Right ventricle myocardium superior (tissue), 1 donor: Measurements from ENCODE around the gene TMOD3. TPM values are rescaled to one million over a fixed set of nuclear protein-coding genes. Genes with fewer than 3 reads are reported as not detected.

Source experiments
- ATAC-seq: fragments of 200-7000 bp; cut with Tn5 transposase; one replicate; pipeline ENCODE4 v1.9.1; 2020; ENCODE audit warnings: mild to moderate bottlenecking; ENCODE audit not compliant: poor library complexity
- DNase-seq: peaks from one replicate; pipeline ENCODE4 v3.0.0-alpha.2; 2020
- intact Hi-C: fragments of 100-400 bp; cut with DNase I; formaldehyde crosslinking; loops from one replicate; pipeline ENCODE4 v1.11.2; 2022
- total RNA-seq: library from RNA; stranded (reverse); fragmentation: NEBNext Ultra II Directional; extraction: Animal tissue kit (Norgen Biotek cat#: 25700); gene quantifications from one replicate; pipeline ENCODE4 v1.2.1, GENCODE V29; 2021
- donor health status: DM: no; HTN: yes; CAD: no; lungs with severe emphysema.

TMOD3 gene
- total RNA-seq, 1 donor from 2014 or later = 17.6 TPM

DNA sequence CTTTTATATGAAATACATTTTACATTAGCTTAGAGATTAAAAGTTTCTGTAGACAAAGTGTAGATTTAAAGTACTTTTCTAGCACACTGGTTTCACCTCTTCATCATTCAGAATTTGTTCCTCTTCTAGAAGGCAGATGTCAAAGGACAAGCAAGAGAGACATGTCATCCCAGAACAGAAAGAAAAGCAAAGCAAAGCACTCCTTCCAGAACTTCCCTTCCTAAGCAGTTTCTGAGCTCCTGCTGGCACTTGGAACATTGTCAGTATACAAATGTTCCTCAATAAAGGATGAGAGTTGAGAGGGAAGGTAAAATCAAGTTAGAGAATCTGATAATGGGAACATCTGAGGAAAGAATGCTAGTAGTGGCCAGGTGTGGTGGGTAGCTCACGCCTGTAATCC, 26.2 kb downstream of the TMOD3 start:
- intact Hi-C loops = no loop called here
- DNase-seq = no peak
- no peak for ATAC-seq

DNA sequence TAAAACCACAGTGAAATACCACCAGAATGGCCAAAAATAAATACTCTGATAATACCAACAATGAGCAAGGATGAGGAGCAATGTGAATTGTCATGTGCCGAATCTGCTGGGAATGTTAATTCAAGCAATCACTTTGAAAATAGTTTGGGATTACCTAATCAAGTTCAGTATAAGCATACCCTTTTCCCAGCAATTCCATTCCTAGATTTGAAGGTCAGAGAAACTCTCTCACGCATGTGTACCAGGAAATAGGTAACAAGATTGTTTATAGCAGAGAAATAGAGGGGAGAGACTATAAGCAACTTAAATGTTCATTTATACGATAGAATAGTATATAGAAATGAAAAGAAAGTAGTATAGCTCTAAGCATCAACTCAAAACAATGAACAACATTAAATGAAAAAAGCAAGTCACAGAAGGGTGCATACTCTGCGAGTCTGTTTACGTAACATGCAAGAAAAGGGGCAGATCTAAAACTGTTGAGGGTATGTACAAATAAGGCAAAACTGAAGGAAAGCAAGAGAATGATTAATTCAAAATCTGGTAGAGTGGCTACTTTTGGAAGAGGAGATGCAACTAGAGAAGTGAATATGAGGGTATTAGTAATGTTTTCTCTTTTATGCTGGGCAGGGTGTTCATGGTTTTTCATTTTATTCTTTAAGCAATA, 27.4 kb downstream of the TMOD3 start:
- intact Hi-C loops = no loop called here
- ATAC-seq (no peak), DNase-seq (no peak)

DNA sequence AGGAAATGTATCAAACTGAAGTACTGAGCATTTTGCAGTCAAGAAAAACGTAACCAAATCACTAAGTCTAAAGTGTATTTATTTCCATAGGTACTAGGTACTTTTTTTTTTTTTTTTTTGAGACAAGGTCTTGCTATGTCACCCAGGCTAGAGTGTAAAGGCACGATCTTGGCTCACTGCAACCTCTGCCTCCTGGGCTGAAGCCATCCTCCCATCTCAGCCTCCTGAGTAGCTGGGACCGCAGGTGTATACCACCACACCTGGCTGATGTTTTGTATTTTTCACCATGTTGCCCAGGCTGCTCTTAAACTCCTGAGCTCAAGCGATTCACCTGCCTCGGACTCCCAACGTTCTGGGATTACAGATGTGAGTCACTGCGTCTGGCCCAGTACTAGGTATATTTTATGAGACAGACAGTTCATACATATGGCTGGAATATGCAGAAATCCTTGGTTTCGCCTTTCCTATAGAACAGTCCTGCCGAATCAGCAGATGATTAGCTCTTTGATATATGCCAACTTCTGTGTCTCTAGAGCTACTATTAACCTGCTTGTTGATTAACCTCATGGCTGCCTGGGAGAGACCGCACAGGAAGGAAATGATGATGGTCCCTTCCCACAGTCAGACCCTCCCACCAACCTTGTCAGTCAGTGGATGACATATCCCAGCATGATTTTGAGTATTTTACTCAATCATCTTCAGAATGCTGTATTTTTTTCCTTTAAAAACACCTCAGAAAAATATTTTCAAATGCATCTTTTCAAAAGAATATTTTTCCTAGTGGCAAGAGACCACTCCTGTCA, 32.3 kb downstream of the TMOD3 start:
- DNase-seq (no peak), ATAC-seq (no peak)
- intact Hi-C loops = no loop called here

DNA sequence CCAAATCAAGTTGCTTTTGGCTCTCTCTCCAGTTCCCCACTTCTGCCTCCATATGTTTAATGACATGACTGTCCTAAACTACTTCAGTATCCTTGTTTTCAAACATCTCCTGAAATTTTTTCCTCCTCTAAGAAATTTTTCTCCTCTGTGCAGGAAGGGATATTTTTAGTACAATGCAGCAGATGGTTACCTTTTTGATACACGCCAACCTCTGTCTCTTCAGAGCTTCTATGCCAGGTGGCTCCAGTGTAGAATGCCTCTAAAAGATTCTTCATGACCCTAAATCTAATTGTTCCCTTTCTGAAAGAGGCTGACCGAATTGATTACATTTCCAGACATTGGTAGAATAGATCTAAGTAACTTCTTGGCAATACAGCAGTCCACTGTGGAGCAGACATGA, 33.7 kb downstream of the TMOD3 start:
- no peak for ATAC-seq
- intact Hi-C loops = no loop called here
- DNase-seq = no peak

DNA sequence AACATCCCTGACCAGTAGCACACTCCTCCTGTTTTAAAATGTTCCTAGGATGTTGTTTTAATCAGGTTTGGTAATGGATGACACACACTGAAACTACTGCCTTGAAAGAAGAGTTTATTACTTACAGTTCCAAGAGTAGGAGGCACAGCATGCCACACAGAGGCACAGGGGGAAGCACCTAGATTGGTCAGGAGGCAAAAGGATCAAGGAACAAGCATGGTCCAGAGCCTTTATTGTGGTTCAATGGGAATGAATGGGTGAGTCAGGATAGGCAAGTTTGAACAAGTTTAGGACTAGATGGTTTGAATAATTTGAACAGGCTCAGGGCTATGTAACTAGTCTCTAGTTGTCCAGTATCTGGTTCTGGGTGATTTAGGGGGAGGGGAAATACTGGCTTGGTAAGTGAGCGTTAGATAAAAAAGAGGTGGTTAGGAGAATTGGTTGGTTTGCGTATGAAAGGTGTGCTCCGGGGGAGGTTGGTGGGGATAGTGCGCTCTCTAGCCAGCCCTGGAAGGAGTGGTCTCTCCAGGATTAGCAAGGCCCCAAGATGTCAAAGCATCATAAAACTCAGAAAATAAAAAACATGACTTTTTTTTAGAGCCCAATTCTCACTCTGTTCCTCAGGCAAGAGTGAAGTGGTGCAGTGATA, 35.1 kb downstream of the TMOD3 start:
- DNase-seq (no peak), ATAC-seq (no peak)
- intact Hi-C loops = no loop called here

DNA sequence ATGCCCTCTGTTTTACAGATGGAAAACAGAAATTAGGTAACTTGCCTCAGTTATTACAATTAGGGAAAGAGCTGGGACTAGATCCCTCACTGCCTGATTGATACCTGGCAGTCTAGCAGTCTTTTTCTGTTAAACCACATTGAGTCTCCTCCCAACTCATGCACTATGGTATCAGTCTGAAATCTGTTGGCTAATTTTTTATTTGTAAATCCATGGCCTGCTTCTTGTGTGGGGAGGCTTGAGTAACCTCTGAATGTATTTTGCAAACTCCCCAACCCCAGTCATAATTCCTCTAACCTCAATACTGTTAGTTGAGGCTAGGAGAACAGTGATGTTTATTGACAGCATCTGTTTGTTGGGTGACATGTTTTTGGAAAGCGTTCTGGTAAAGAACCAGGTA, 35.9 kb downstream of the TMOD3 start:
- DNase-seq (no peak), ATAC-seq (no peak)
- intact Hi-C loops = no loop called here

DNA sequence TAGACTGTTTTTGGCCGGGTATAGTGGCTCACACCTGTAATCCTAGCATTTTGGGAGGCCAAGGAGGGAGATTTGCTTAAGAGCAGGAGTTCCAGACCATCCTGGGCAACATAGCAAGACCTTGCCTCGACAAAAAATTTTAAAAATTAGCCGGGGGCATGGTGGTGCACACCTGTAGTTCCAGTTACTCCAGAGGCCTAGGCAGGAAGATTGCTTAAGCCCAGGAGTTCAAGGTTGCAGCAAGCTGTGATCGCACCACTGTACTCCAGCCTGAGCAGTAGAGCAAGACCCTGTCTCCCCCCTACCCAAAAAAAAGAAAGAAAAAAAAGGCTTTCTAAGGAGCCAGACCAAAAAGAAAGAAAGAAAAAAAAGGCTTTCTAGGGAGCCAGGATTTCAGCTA, 36.7 kb downstream of the TMOD3 start:
- intact Hi-C loops = no loop called here
- ATAC-seq = no peak

DNA sequence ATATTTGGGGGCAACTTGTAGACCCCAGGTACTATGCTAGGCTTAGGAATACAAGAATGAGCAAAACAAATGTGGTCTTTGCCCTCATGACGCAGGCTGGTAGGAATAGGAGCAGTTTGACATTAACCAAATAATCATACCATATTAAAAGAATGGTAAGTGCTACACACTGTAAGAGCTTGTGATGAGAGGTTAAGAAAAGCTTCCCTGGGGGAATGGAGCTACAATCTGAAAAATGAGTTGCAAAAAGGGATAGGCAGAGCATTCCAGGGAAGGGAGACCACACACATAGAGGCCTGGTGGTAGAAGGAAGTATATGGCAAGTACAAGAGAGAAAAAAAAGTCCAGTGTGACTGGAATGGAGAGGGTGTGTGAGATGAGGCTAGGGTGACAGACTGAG, 37.3 kb downstream of the TMOD3 start:
- DNase-seq = no peak
- intact Hi-C loops = no loop called here
- ATAC-seq = no peak

More for the DNA sequence above, 36.7 kb downstream of the TMOD3 start:
- no peak for DNase-seq

DNA sequence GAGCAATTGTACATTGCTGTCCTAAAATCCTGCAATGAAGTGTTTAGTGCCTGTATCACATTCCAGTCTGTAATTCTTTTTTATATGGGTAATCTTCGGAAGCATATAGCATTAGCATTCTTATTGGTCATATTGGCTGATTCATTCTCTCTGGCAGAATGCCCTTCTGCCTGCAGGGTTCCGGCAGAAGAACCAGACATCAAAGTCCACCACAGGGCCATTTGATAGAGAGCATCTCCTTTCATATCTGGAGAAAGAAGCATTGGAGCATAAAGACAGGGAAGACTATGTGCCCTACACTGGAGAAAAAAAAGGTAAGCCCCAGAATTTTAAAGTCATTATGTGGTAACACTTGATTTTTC, 39.6 kb downstream of the TMOD3 start:
- DNase-seq (no peak), ATAC-seq (no peak)
- intact Hi-C loops = no loop called here

DNA sequence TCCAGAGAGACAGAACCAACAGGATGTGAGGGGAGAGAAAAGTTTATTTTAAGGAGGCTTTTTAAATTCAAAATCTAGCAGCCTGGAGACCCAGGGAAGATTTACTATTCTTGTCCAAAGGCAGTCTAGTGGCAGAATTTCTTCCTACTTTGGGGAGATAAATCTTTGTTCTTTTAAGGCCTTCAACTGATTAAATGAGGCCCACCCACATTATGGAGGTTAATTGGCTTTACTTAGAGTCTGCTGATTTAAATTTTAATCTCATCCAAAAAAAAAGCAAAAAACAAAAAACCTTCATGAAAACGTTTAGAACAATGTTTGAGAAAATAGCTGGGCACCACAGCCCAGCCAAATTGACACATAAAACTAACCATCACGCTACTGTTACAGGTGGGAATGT, 41.3 kb downstream of the TMOD3 start:
- intact Hi-C loops = loop anchor here (5.0 kb wide), 1 partner anchor 33 kb away; no protein-coding TSS in a partner anchor
- DNase-seq (no peak), ATAC-seq (no peak)

DNA sequence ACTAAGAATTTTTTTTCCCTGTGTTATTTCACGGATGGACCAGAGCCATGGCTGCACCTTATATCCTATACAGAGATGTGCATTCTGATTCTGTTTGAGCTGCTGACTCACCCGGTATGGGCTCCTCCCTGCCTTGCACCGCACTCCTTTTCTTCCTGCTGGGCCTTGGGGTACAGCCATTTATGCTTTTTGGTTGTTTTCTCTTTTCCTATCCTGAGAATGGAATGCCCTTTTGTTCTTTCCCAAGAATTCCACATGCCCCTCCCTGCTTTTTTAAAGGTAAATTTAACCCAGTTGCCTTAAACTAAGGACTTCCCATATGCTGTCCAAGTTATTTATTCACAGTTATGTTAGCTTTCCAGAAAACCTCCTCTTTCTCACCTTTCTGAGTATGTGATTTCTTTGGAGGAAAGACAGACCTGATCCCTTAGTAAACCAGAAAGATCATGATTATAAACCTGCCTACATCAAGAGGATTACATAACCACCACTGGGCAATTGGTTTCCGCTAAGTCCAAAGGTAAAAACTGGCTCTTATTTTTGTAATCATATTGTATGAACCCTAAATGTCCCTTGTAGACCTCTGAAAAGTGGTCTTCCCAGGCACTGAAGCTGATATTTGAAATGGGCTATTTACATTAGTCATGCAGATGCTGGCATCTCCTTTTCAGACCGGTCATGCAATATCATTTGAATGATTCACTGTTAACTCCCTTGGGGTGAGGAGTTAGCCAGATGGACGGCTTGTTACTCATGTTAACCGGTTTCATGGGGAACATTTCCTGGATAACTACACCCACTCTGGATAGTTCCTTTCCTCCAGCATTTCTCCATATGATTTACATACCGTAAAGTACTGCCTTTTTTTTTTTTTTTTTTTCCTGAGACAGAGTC, 45.5 kb downstream of the TMOD3 start:
- peak; percentile 76 for ATAC-seq
- intact Hi-C loops = loop anchor here (5.0 kb wide), 1 partner anchor 38 kb away; no protein-coding TSS in a partner anchor
- DNase-seq = no peak

DNA sequence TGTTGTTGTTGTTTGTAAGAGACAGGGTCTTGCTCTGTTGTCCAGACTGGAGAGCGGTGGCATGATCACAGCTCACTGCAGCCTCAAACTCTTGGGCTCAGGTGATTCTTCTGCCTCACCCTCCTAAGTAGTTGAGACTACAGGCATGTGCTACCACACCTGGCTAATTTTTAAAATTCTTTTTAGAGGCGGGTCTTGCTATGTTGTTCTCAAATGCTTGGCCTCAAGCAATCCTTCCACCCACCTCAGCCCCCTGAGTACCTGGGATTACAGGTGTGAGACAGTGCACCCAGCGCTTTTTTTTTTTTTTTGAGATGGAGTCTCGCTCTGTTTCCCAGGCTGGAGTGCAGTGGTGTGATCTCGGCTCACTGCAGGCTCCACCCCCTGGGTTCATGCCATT, 46.7 kb downstream of the TMOD3 start:
- intact Hi-C loops = no loop called here

DNA sequence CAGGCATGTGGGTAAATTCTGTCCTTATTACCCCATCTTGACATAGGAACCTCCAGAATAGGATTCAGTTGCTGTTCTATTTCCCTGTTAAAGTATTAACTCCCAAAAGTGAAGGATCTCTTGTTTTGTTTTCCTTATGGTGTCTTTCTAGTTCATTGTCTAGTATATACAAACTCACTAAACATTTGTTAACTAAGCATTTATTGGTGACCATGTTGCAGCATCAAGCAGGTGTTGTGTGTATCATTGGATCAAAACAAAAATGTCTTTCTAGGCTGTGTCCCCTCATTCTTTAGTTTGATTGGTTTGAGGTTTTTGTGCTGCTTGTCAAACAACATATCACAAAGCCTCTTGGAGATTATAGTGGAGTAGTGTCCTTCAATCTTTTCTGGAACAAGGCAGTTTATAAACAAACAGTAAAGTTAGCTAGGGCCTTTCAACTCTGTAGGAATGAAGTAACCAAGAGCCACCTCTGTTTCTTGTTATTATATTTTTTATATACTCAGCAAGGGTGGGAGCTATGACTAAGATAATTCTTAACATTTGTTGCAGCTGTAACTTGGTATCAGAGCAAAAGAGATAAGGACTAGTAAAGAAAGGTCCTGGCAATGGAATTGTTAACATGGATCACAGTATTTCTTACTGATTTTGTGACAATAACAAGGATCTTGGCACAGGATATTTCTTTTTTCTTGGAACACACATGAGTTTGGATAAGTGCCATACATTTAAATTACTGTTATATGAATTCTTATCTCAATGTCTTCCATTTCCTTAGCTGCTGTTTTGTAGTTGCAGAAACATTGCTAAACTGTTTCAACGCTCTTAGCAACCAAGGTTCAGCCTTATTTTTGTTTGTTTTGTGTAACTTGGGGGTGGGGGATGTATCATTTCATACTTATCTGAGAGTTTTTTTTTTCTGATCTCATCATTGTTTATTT, 49.3 kb downstream of the TMOD3 start:
- intact Hi-C loops = no loop called here
- DNase-seq (no peak), ATAC-seq (peak; percentile 59)

More for the DNA sequence above, 46.7 kb downstream of the TMOD3 start:
- ATAC-seq (no peak), DNase-seq (no peak)

DNA sequence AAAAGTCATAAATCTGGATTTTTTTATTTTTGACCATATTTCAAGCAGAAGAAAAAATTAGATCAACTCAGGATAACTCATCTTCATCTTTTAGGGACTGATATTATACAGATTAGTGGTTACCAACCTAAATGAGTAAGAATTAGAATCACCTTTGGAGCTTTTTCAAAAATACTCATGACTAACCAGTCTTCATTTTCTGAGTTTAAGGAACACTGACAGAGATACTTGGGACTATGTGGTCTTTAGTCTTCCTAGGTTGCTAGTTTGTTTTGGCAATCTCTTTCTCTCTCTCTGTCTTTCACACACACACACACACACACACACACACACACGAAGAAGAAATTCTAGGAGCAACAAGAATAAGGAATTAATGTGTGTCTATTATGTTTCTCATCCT, 50.1 kb downstream of the TMOD3 start:
- intact Hi-C loops = no loop called here
- ATAC-seq (no peak), DNase-seq (no peak)

DNA sequence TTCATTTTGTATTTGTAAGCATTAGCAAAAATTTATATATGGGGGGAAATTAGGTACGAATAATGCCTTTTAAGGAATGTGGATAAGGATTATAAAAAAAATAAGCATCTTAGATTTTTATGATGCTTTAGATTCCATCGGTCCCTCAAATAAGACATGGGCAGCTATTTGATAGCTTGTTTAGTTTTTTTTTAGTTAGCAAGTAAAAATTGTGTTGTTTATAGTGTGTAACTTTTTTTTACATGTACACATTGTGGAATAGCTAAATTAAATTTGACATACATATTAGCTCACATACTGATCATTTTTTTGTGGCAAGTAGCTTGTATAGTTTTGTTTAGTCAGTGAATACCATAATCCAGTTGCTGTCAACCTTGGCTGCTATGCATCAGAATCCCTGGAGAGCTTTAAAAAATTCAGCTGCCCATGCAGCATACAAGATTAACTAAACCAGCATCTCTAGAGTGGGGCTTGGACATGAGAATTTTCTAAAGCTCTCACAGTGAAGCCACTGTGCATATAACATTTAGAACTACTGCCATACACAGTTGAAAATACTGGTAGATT, 53.9 kb downstream of the TMOD3 start:
- no peak for ATAC-seq
- no peak for DNase-seq
- intact Hi-C loops = no loop called here

DNA sequence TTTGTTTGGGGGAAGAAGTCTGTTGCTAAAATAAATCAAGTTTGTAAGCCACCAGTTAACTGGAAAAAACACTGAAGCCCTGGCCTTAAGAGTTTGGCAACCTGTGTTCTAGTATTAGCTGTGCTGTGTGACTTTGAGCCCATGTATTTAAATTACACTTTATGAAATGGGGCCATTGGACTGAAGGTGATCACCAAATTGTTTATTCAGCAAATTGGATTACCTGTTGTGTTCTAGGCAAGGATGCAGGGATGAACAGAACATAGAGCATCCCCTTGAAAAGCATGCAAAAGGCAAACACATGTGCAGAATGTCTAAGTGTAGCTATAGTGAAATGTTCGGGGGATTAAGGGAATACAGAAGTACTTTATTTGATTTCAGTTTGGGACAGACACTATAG, 54.6 kb downstream of the TMOD3 start:
- intact Hi-C loops = no loop called here
- DNase-seq = no peak
- ATAC-seq = no peak

DNA sequence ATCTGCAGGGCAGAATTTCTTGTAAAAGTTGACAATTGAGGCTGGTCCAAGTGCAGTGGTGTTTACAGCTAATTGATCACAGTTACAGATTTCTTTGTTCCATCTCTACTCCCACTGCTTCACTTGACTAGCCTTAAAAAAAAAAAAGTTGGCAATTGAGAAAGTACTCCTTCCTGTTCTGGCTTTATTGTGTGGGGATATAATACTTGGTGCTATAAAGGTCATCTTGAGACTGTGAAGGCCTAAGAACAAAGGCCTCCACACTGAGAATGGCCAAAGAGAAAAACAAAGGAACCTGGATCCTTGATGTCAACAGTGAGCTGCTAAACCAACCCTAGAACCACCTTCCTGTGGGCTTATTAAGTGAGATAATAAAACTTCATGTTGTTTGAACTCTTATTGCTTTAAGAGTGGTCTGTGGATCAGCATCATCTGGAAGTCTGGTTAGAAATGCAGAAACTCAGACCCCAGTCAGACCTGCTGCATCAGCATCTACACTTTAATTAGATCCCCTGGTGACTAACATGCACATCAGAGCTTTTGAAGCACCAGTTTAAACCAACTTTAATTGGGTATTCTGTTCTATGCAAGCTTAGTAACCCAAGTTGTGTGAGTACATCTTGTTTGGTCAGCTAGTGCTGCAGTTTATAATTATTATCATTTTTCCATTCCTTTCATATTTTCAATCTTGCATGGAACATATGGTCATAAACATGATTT, 55.2 kb downstream of the TMOD3 start:
- DNase-seq = no peak
- intact Hi-C loops = no loop called here
- peak; percentile 29 for ATAC-seq
